ENCODE measurements around the gene EPHA8.

The EPHA8 gene

GRCh38 chr1:22562584-22563583 lies at the start of gene EPHA8:
Gene EPHA8 (plus strand): TSS chr1:22563489. CDS start chr1:22563636, 147 bp downstream.
- DNase-seq (ENCODE audit: low spot score): no peak

GRCh38 chr1:22516906-22517571 lies 46.2 kb upstream of the EPHA8 start:
- DNase-seq (ENCODE audit: low spot score): no peak

GRCh38 chr1:22517956-22518355 lies 45.3 kb upstream of the EPHA8 start:
- no peak for DNase-seq (ENCODE audit: low spot score)

GRCh38 chr1:22518379-22518778 lies 44.9 kb upstream of the EPHA8 start:
- DNase-seq (ENCODE audit: low spot score): no peak

- DNase-seq (ENCODE audit: low spot score): no peak
Observed at GRCh38 chr1:22520871-22521270, 42.4 kb upstream of the EPHA8 start.

- DNase-seq (ENCODE audit: low spot score): no peak
Observed at GRCh38 chr1:22521692-22522091, 41.6 kb upstream of the EPHA8 start.

GRCh38 chr1:22522221-22522743 lies 41.0 kb upstream of the EPHA8 start:
- DNase-seq (ENCODE audit: low spot score): no peak

GRCh38 chr1:22524481-22524880 lies 38.8 kb upstream of the EPHA8 start:
- no peak for DNase-seq (ENCODE audit: low spot score)

- DNase-seq (ENCODE audit: low spot score): no peak
Observed at GRCh38 chr1:22525211-22525610, 38.1 kb upstream of the EPHA8 start.

GRCh38 chr1:22525646-22526045 lies 37.6 kb upstream of the EPHA8 start:
- no peak for DNase-seq (ENCODE audit: low spot score)

GRCh38 chr1:22526098-22526497 lies 37.2 kb upstream of the EPHA8 start:
- DNase-seq (ENCODE audit: low spot score): no peak

GRCh38 chr1:22526677-22527076 lies 36.6 kb upstream of the EPHA8 start:
- no peak for DNase-seq (ENCODE audit: low spot score)

- no peak for DNase-seq (ENCODE audit: low spot score)
Observed at GRCh38 chr1:22527122-22527521, 36.2 kb upstream of the EPHA8 start.

- no peak for DNase-seq (ENCODE audit: low spot score)
Observed at GRCh38 chr1:22527555-22528296, 35.6 kb upstream of the EPHA8 start.

- no peak for DNase-seq (ENCODE audit: low spot score)
Observed at GRCh38 chr1:22528451-22528850, 34.8 kb upstream of the EPHA8 start.

GRCh38 chr1:22529901-22530621 lies 33.2 kb upstream of the EPHA8 start:
- DNase-seq (ENCODE audit: low spot score): no peak

- no peak for DNase-seq (ENCODE audit: low spot score)
Observed at GRCh38 chr1:22530715-22531114, 32.6 kb upstream of the EPHA8 start.

- DNase-seq (ENCODE audit: low spot score): no peak
Observed at GRCh38 chr1:22531251-22531650, 32.0 kb upstream of the EPHA8 start.

- DNase-seq (ENCODE audit: low spot score): no peak
Observed at GRCh38 chr1:22533244-22533895, 29.9 kb upstream of the EPHA8 start.

- DNase-seq (ENCODE audit: low spot score): no peak
Observed at GRCh38 chr1:22534951-22535350, 28.3 kb upstream of the EPHA8 start.

GRCh38 chr1:22535399-22535798 lies 27.9 kb upstream of the EPHA8 start:
- DNase-seq (ENCODE audit: low spot score): no peak

Measured in CD4-positive, alpha-beta T cell treated with Interleukin-2 at 100 ng/mL for 4 hours (primary cell).